Measurements from ENCODE around the gene KRT73.

Gene KRT73

DNA sequence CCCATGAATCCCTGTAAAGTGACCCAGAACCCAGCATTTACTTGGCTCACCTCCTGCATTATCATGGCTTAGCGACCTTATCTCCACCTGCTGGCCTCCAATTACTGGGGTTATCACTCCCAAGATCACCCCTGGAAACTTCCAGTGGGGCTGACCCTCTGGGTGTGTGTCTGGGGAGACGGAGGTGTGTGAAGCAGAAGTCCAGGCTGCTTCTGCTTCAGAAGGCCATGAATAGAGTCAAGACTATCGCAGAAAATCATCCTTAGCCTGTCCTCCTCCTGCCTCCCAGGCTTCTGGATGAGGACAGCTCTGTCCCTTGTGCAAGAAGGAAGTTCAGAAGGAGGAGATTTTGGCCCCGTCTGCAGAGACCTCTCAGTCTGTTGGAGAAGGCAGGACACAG lies 16.7 kb downstream of the KRT73 start:
- no peaks in the 10 kb centered on the region for H3K27me3 ChIP-seq (ENCODE audit: insufficient read depth, low read length, poor library complexity, severe bottlenecking)

GRCh38 chr12:52600941-52601481 lies 17.3 kb downstream of the KRT73 start, which contains the start of gene KRT72:
Gene KRT72, minus strand, starts transcription at chr12:52601463. Its CDS starts 11 bp downstream, at chr12:52601452.
- Histone ChIP-seq H4K20me1 (ENCODE audit: insufficient read depth, low read length, poor library complexity, severe bottlenecking) (no peaks in the 10 kb centered on the region), H3K27me3 (ENCODE audit: insufficient read depth, low read length, poor library complexity, severe bottlenecking) (no peaks in the 10 kb centered on the region), H3K9me3 (ENCODE audit: insufficient read depth, low read depth, low read length) (no peaks in the 10 kb centered on the region), H3K4me2 (ENCODE audit: low read depth, low read length, poor library complexity, severe bottlenecking) (no peak within 1 kb of the TSS), H2AFZ (ENCODE audit: low read length) (no peak within 1 kb of the TSS), H3K79me2 (ENCODE audit: insufficient read depth, low read length) (no peaks in the 10 kb centered on the region), H3K9ac (ENCODE audit: low read depth, low read length, poor library complexity, severe bottlenecking) (no peak within 1 kb of the TSS), H3K36me3 (ENCODE audit: insufficient read depth, low read length) (no peaks in the 10 kb centered on the region), H3K4me1 (ENCODE audit: insufficient read depth, low read length, poor library complexity, severe bottlenecking) (peaks cover 12% of the 10 kb centered on the region), H3K9me2 (replicated peaks; ENCODE audit: low read depth, low read length) (no peaks in the 10 kb centered on the region), H3K4me3 (ENCODE audit: low read length, poor library complexity, severe bottlenecking) (no peak within 1 kb of the TSS), H3F3A (ENCODE audit: low read depth) (no peaks in the 10 kb centered on the region)
- TF ChIP-seq, protein P1, sequence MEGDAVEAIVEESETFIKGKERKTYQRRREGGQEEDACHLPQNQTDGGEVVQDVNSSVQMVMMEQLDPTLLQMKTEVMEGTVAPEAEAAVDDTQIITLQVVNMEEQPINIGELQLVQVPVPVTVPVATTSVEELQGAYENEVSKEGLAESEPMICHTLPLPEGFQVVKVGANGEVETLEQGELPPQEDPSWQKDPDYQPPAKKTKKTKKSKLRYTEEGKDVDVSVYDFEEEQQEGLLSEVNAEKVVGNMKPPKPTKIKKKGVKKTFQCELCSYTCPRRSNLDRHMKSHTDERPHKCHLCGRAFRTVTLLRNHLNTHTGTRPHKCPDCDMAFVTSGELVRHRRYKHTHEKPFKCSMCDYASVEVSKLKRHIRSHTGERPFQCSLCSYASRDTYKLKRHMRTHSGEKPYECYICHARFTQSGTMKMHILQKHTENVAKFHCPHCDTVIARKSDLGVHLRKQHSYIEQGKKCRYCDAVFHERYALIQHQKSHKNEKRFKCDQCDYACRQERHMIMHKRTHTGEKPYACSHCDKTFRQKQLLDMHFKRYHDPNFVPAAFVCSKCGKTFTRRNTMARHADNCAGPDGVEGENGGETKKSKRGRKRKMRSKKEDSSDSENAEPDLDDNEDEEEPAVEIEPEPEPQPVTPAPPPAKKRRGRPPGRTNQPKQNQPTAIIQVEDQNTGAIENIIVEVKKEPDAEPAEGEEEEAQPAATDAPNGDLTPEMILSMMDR (conservative IDR thresholded peaks at IDR 0.05; ENCODE audit: low read length), result no peak
- no peak for TF ChIP-seq EZH2phosphoT487 (IDR thresholded peaks at IDR 0.05; ENCODE audit: borderline replicate concordance)

More for the DNA sequence above, 16.7 kb downstream of the KRT73 start:
- TF ChIP-seq, protein P1 (conservative IDR thresholded peaks at IDR 0.05; ENCODE audit: low read length), result no peak
- TF ChIP-seq EZH2phosphoT487 (IDR thresholded peaks at IDR 0.05; ENCODE audit: borderline replicate concordance), result no peak
- H3K9ac ChIP-seq (ENCODE audit: low read depth, low read length, poor library complexity, severe bottlenecking), result no peak overlapping the region
- H2AFZ ChIP-seq (ENCODE audit: low read length), result no peak overlapping the region
- H3K9me3 ChIP-seq (ENCODE audit: insufficient read depth, low read depth, low read length), result no peaks in the 10 kb centered on the region
- no peaks in the 10 kb centered on the region for H3F3A ChIP-seq (ENCODE audit: low read depth)
- H3K4me3 ChIP-seq (ENCODE audit: low read length, poor library complexity, severe bottlenecking), result no peak overlapping the region
- no peaks in the 10 kb centered on the region for H3K79me2 ChIP-seq (ENCODE audit: insufficient read depth, low read length)
- no peaks in the 10 kb centered on the region for H4K20me1 ChIP-seq (ENCODE audit: insufficient read depth, low read length, poor library complexity, severe bottlenecking)
- no peaks in the 10 kb centered on the region for H3K9me2 ChIP-seq (replicated peaks; ENCODE audit: low read depth, low read length)
- H3K4me1 ChIP-seq (ENCODE audit: insufficient read depth, low read length, poor library complexity, severe bottlenecking), result peaks cover 12% of the 10 kb centered on the region
- no peaks in the 10 kb centered on the region for H3K36me3 ChIP-seq (ENCODE audit: insufficient read depth, low read length)
- H3K4me2 ChIP-seq (ENCODE audit: low read depth, low read length, poor library complexity, severe bottlenecking), result no peak overlapping the region

GRCh38 chr12:52600475-52600874 lies 17.9 kb downstream of the KRT73 start:
- no peaks in the 10 kb centered on the region for H4K20me1 ChIP-seq (ENCODE audit: insufficient read depth, low read length, poor library complexity, severe bottlenecking)
- H3K79me2 ChIP-seq (ENCODE audit: insufficient read depth, low read length), result no peaks in the 10 kb centered on the region
- peaks cover 9% of the 10 kb centered on the region for H3K4me1 ChIP-seq (ENCODE audit: insufficient read depth, low read length, poor library complexity, severe bottlenecking)
- no peaks in the 10 kb centered on the region for H3K9me3 ChIP-seq (ENCODE audit: insufficient read depth, low read depth, low read length)
- H3K27me3 ChIP-seq (ENCODE audit: insufficient read depth, low read length, poor library complexity, severe bottlenecking), result no peaks in the 10 kb centered on the region
- H3K9ac ChIP-seq (ENCODE audit: low read depth, low read length, poor library complexity, severe bottlenecking), result no peak overlapping the region
- TF ChIP-seq, protein P1 (conservative IDR thresholded peaks at IDR 0.05; ENCODE audit: low read length), result no peak
- TF ChIP-seq EZH2phosphoT487 (IDR thresholded peaks at IDR 0.05; ENCODE audit: borderline replicate concordance), result no peak
- no peak overlapping the region for H3K4me3 ChIP-seq (ENCODE audit: low read length, poor library complexity, severe bottlenecking)
- no peaks in the 10 kb centered on the region for H3K9me2 ChIP-seq (replicated peaks; ENCODE audit: low read depth, low read length)
- H3F3A ChIP-seq (ENCODE audit: low read depth), result no peaks in the 10 kb centered on the region
- H3K36me3 ChIP-seq (ENCODE audit: insufficient read depth, low read length), result no peaks in the 10 kb centered on the region
- no peak overlapping the region for H2AFZ ChIP-seq (ENCODE audit: low read length)
- no peak overlapping the region for H3K4me2 ChIP-seq (ENCODE audit: low read depth, low read length, poor library complexity, severe bottlenecking)

Measured in Loucy (cell line).